ENCODE results near the gene SSRP1.

GRCh38 chr11:57306940-57307565 lies 28.6 kb downstream of the SSRP1 start:
- TF ChIP-seq CTCF (IDR thresholded peaks at IDR 0.05) = no peak
- no peak for TF ChIP-seq POLR2AphosphoS5 (IDR thresholded peaks at IDR 0.05; ENCODE audit: low read depth, low read length)
- TF ChIP-seq REST (IDR thresholded peaks at IDR 0.05; ENCODE audit: insufficient read depth in 1 of 2, low read depth in 2 of 2, low read length in 1 of 2) = no peak
- no peak for TF ChIP-seq SIN3A (IDR thresholded peaks at IDR 0.05; ENCODE audit: borderline replicate concordance, insufficient read depth, low read depth, low read length)
